ENCODE results near the gene SH3BP5L. TPM values are rescaled to one million over a fixed set of nuclear protein-coding genes. Genes with fewer than 3 reads are reported as not detected.
A peak's percentile ranks its signal among the peaks of the same experiment; 100 is the strongest.

The SH3BP5L gene
- total and polyA plus RNA-seq, 2 of the 13 experiments (the other 11 are each of a cell fraction or from before 2014, with no cell fraction given): 10.3 to 14.9 TPM

GRCh38 chr1:248873993-248874533 is 48.3 kb upstream of the SH3BP5L start (continued):
- TF ChIP-seq, protein P1, sequence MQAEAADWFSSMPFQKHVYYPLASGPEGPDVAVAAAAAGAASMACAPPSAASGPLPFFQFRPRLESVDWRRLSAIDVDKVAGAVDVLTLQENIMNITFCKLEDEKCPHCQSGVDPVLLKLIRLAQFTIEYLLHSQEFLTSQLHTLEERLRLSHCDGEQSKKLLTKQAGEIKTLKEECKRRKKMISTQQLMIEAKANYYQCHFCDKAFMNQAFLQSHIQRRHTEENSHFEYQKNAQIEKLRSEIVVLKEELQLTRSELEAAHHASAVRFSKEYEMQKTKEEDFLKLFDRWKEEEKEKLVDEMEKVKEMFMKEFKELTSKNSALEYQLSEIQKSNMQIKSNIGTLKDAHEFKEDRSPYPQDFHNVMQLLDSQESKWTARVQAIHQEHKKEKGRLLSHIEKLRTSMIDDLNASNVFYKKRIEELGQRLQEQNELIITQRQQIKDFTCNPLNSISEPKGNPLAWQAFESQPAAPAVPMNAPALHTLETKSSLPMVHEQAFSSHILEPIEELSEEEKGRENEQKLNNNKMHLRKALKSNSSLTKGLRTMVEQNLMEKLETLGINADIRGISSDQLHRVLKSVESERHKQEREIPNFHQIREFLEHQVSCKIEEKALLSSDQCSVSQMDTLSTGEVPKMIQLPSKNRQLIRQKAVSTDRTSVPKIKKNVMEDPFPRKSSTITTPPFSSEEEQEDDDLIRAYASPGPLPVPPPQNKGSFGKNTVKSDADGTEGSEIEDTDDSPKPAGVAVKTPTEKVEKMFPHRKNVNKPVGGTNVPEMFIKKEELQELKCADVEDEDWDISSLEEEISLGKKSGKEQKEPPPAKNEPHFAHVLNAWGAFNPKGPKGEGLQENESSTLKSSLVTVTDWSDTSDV (CRISPR knock-in tag; IDR thresholded peaks at IDR 0.05): no peak
- TF ChIP-seq ZSCAN12 (CRISPR knock-in tag; IDR thresholded peaks at IDR 0.05) (no peak), ZNF354B (CRISPR knock-in tag; IDR thresholded peaks at IDR 0.05) (no peak), KLF9 (CRISPR knock-in tag; IDR thresholded peaks at IDR 0.05; ENCODE audit: low read depth) (no peak), SCMH1 (CRISPR knock-in tag; IDR thresholded peaks at IDR 0.05; ENCODE audit: borderline replicate concordance) (no peak), NKX3-1 (CRISPR knock-in tag; IDR thresholded peaks at IDR 0.05) (no peak), RXRA (CRISPR knock-in tag; IDR thresholded peaks at IDR 0.05) (no peak), CHD2 (IDR thresholded peaks at IDR 0.05; ENCODE audit: low read depth, low read length) (no peak), SMAD1 (CRISPR knock-in tag; IDR thresholded peaks at IDR 0.05; ENCODE audit: borderline replicate concordance, low read depth) (no peak), ZFYVE20 (CRISPR knock-in tag; IDR thresholded peaks at IDR 0.05; ENCODE audit: borderline replicate concordance, low read depth) (no peak), TRIM22 (IDR thresholded peaks at IDR 0.05) (no peak), ZNF350 (CRISPR knock-in tag; IDR thresholded peaks at IDR 0.05; ENCODE audit: borderline replicate concordance, low read depth) (peak; percentile 21; the same call in 1 of the 2 replicates), ZNF773 (CRISPR knock-in tag; IDR thresholded peaks at IDR 0.05; ENCODE audit: borderline replicate concordance) (no peak), ZFP90 (CRISPR knock-in tag; IDR thresholded peaks at IDR 0.05; ENCODE audit: borderline replicate concordance) (0 out of 2 replicates have a peak, but pooled peaks have one; percentile 38), ZNF547 (CRISPR knock-in tag; IDR thresholded peaks at IDR 0.05) (no peak), BRD4 (CRISPR knock-in tag; IDR thresholded peaks at IDR 0.05) (no peak), ZSCAN31 (CRISPR knock-in tag; IDR thresholded peaks at IDR 0.05; ENCODE audit: low read depth) (no peak; the same call in 1 of the 2 replicates), ZNF230 (CRISPR knock-in tag; IDR thresholded peaks at IDR 0.05) (no peak), CENPX (CRISPR knock-in tag; IDR thresholded peaks at IDR 0.05) (no peak), ZNF441 (CRISPR knock-in tag; IDR thresholded peaks at IDR 0.05; ENCODE audit: borderline replicate concordance) (no peak), ATF5 (CRISPR knock-in tag; IDR thresholded peaks at IDR 0.05; ENCODE audit: low read depth) (no peak), ZNF7 (CRISPR knock-in tag; IDR thresholded peaks at IDR 0.05) (no peak)
- TF ChIP-seq, protein P2, sequence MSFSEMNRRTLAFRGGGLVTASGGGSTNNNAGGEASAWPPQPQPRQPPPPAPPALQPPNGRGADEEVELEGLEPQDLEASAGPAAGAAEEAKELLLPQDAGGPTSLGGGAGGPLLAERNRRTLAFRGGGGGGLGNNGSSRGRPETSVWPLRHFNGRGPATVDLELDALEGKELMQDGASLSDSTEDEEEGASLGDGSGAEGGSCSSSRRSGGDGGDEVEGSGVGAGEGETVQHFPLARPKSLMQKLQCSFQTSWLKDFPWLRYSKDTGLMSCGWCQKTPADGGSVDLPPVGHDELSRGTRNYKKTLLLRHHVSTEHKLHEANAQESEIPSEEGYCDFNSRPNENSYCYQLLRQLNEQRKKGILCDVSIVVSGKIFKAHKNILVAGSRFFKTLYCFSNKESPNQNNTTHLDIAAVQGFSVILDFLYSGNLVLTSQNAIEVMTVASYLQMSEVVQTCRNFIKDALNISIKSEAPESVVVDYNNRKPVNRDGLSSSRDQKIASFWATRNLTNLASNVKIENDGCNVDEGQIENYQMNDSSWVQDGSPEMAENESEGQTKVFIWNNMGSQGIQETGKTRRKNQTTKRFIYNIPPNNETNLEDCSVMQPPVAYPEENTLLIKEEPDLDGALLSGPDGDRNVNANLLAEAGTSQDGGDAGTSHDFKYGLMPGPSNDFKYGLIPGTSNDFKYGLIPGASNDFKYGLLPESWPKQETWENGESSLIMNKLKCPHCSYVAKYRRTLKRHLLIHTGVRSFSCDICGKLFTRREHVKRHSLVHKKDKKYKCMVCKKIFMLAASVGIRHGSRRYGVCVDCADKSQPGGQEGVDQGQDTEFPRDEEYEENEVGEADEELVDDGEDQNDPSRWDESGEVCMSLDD (CRISPR knock-in tag; IDR thresholded peaks at IDR 0.05; ENCODE audit: borderline replicate concordance): no peak
